Muscle of back (tissue), 13 donors: ENCODE results near the gene ZNF396. TPM values are rescaled to one million over a fixed set of nuclear protein-coding genes. Genes with fewer than 3 reads are reported as not detected.

ENCODE experiments used
- DNase-seq, 3 donors: peaks; one replicate each; pipeline versions ENCODE4 v3.0.0 to v3.0.0-alpha.2; 2013
- long read RNA-seq, 9 donors: transcript quantifications; one replicate each; lab custom pipeline, GENCODE V29; 2026
- polyA plus RNA-seq, 10 donors: library from polyadenylated mRNA; unstranded; fragments of 120-200 nt; gene quantifications; one replicate each; pipeline ENCODE4 v1.2.1, GENCODE V29; 2013; ENCODE audit not compliant: insufficient read length in 10 of 10

ZNF396 gene
- polyA plus RNA-seq, result 1 to 10 TPM in 7 of 10 donors, under 1 TPM in 3; 0.78 to 1.6 (median 1.1) TPM
- long read RNA-seq, donor 1, result 0 reads
- long read RNA-seq, donor 2, result 0 reads
- long read RNA-seq, donor 3, result 0 reads
- long read RNA-seq, donor 4, result 0 reads
- long read RNA-seq, donor 5, partial matches to known transcripts, result 0 of 1 reads
- long read RNA-seq, donor 5, other reads (novel, unspliced or antisense), result 0 of 1 reads
- long read RNA-seq, donor 6, result 0 reads
- long read RNA-seq, donor 7, result 0 reads
- long read RNA-seq, donor 8, result 0 reads
- long read RNA-seq, donor 9, result 0 reads

DNA sequence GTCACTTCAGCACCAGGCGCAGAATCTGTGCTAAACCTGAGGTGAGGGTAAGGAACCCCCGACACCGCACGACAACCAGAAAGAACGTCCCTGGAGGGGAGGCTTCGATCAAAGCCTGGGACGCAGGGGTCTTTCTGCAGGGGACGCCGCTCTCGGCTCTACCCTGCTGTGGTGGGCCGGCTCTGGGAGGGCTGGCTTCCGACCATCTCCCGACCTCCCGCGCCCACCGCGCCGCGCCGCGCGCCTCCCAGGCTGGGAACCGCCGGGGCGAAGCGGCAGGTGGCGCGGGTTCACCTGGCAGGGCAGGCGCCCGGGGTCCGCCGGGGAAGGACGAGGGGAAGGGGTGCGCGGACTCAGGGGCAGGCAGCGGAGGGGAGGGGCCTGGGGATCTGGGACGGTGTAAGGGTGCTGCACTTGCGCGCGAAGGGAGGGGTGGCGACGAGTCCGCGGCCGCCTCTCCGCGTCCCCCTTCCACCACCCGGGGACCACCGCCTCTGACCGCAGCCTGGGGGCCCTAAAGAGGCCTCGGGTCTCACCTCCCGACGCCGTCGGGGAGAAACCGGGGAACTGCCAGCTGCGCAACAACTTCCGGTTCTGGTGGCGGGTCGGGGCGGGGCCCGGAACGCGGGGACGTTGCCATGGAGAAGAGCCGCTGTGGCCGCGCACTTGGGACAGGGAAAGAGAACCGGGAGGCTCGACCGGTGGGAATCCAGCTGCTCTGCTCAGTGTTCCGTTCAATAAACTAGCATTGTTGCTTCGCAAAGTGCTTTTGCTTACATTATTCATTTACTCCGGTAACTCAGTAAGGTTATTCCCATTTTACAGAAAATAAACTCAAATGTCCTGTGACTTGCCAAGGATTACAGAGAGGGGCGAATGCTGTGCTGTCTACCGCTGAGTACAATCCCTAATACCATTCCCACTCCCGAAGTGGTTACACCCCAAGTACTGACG, at the start of gene ZNF396:
ZNF396 (minus strand) TSS at position 596 of the 954 bp plus-strand sequence. CDS start 3,045 bp downstream, outside the sequence.
- DNase-seq, result peak in 2 of 3 donors; percentile 74 to 87

DNA sequence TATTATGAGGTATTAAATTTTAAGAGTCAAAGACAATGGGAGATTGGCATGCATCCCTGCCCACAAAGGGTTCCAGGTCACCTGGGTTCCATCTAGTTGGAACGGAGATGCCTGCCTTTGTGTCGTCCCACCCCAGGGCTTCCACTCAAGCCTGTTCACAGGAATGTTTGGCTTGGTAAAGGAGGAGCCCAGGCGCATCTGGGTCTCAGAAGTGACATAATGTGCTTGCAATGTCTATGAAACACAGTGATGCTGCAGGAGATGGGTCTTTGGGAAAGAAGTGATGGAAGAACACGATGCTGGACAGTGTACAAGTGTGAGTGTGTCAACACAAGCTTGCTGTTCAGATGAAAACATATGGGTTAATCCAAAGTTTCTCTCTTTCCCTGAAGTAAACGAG, 49.6 kb upstream of the ZNF396 start:
- DNase-seq, result no peak

DNA sequence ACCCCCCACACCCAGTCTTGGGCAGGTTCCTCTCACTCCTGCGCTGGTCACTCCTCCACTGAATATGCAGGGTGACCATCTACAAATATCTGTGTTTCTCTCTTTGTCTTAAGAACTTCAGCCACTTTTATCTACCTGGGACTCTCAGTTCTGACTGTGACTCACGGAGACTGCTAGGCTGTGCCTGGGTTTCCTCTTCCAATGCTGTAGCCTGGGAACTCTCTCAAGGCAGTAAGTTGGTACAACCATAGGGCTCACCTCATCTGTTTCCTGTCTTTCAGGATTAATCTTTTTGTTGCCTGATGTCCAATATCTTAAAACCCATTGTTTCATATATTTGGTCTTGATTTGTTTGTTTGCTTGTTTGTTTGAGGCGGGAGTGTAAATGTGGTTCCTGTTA, 47.2 kb upstream of the ZNF396 start:
- no peak for DNase-seq

DNA sequence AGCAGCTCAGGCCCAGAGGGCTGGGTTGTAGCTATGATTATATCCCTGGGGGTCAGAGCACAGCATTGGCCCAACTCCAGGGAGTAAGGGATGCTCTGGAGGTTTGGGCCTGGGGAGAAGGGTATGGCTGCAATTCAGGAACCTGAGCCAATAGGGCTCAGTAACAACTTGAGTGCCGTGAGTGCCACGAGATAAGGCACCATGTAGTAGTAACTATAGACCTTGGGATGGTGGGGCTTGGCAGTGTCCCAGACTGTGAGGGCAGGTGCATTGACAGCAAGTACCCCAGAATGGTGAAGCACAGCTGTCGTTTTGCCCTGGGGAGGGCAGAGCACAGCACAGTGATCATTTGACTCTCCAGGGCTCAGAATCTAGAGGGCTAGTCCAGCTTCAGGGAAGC, 45.1 kb upstream of the ZNF396 start:
- peak in 2 of 3 donors; percentile 55 to 57 for DNase-seq

DNA sequence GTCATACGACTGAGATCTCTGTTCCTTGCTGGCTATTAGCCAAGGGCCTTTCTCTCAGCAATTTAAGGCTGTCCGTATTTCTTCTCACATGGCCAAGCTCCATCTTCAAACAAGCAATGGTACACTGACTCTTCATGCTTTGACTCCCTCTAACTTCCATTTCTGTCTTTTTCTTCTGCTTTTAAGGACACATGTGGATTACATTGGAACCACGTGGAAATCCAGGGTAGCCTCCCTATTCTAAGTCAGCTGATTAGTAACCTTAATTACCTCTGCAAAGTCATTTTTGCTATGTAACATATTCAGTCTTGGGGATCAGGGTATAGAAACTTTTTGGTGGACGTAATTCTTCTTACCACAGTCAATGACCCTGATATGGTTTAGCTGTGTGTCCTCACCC, 41.5 kb upstream of the ZNF396 start:
- no peak for DNase-seq

DNA sequence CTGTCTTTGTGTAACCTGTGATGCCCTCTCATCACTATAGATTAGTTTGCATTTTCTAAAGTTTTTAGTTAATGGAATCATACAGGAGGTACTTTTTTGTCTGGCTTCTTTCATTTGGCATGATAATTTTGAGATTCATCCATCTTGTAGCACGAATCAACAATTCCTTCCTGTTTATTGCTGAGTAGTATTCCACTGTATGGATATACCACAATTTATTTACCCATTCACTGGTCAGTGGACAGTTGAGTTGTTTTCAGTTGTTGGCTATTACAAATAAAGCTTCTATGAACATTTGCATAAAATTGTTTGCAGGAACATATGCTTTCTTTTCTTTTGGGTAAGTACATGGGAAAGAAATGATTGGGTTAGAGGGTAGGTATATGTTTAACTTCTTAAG, 40.1 kb upstream of the ZNF396 start:
- no peak for DNase-seq

DNA sequence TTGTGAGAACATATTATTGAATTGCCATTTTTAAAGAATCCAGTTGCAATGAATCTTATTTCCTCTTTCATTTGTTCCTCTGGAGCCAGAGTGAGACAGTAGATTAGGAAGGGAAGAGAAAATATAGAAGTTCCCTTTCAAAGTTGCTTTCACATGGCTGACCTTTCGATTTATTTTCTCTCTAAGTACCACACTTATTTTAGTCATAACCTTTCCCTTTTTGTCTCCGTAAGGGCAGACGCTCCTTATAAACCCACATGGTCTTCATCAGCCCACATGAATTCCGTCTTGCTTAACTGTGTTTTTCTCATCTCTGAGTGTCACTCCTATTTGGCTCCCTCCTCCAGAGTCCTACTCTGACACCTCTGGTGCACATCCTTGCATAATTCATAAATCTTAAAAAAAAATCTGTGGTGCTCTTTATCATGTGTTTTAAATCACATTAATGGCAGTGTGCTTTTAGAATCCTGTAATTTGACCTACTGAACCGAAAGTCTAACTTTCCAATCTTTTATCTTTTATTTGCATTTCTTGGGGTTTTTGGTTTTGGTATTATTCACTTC, 38.5 kb upstream of the ZNF396 start:
- peak in 1 of 3 donors; percentile 5 for DNase-seq

DNA sequence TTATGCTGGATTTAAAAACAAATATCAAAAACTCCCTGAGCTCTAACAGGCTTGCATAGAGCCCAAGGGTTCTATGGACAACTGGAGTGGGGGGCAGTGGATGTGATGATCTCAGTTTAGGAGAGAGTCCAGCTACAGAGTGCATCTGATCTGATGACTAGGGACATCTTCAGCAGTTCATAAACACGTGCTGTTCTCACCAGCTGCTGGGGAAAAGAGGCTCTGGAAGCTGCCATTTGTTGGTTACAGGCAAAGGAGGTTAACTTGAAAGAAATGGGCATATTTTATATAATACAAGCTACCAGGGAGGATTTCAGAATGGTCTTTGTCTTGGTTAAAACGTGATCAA, 36.0 kb upstream of the ZNF396 start:
- DNase-seq, result no peak

DNA sequence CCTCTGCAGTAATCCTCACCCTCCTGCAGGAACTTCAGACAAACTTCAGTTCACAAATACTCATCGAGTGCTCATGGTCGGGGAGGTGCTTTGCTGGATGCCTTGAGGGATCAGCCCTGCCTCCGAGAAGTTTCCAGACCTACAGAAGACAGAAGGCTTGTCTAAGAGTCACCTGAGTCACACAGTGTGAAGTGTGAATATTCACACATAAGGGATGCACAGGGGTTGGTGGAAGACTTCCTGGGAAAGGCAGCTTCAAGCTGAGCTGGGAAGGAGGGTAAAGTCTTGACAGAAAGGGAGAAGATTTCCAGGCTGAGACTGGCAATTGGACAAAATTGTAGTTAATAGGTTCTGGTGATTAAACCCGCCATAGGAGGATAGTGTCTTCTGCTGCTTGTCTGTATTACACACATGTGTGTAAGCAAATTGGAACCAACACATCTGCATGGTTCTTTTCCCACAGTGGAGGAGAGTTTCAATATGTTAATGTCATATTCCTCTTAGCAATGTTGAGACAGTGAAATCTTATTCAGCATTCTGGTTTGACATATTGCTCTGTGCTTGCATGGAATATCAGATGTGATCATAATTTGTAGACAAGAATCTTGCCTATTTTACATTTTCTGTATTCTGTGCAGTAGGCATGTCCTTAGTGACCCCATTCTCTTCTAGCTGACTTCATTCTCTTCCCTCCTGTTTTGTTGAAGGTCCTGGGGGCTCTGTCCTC, 34.7 kb upstream of the ZNF396 start:
- DNase-seq, result no peak

DNA sequence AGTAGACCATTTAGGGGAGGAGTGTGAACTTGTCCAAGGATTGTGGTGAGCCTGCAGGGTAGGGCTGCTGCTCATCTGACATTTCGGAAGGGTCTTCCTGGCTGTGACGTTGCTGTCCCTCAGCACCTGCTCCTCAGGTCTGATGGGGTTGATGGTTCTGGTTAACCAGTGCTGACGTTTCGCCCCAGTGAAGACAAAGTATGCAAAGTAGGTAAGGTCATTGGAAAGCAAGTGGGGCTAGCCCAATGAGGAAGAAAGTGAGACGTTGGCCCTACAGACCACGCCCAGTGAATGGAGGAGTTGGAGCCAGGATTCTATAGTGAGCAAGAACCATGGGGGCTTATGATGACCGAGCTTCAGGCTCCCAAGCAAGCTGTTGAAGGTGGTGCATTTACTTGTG, 33.4 kb upstream of the ZNF396 start:
- DNase-seq, result no peak

DNA sequence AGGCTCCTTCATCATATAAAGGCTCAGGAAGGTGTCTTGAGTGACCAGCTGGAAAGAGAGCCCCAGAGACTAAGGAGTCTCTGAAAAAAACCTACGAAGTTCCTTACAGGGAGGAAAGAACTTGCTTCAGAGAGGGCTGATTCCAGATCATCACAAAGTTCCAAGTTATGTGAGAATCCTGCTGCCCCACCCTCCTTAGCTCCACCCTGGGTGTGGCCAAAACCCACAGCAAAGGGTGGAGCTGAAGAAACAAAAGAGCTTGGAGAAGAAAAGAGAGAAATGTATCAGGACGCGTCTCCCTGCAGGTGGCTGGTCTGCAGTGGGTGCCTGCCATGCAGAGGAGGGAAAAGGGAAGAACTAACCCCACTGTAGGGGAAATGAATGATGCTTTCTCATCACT, 32.8 kb upstream of the ZNF396 start:
- DNase-seq, result no peak

DNA sequence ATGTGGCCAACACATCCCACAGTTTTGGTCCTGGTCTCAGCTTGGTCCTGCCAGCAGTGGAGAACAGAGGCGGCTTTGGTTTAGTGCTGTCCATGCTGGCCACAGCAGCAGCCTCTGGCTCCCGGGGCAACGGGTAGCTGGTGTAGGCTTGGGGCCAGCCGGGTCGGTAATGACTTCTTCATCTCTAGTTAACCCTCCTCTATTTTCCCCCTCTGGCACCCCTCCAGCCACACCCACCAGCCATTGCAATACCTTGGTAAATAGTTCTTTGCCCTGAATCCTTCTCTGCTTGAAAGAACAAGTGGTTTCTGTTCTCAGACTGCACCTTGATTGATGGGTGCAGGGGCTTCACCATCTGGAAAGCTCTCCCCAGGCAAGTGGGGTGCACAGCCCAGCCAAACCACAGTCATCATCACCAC, 31.7 kb upstream of the ZNF396 start:
- no peak for DNase-seq

DNA sequence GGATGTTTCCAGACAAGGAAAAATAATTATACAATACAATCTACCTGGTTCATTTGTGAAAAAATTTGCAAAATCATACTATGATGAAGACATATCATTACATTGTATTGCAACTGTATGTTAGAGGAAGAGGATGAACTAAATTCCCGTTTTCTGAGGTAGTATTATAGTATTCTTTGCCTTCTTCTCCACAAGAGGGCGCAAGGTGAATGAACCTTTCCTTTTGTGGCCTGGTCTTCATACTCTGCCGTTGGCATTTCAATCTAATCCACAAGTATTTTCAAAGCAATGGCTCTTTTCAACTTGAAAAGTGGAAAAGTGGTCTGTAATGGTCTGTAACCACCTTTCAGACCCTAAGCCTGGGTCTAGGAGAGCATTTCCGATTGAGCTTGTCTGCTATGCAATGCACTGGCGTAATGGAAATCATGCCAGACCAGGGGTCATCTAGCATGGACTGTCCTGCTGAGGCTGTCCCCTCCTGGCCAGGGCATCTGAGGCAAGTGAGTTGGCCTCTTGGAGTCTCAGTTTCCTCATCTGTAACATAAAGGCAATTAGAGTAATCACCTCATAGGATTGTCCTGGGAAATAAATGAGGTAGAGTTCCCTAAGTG, 30.8 kb upstream of the ZNF396 start:
- peak; percentile 64 to 77 (median 71) for DNase-seq

DNA sequence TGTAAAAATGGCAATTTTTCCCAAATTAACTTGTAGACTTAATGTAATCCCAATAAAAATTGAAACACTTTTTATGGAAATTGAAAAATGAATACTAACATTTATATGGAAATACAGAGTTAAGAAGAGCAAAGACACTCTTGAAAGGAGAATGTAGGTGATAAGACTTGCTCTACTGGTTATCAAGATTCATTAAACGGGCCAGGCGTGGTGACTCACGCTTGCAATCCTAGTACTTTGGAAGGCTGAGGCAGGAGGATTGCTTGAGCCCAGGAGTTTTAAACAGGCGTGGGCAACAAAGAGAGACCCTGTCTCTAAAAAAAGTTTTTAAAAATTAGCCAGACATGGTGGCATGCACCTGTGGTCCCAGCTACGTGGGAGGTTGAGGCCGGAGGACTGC, 29.5 kb upstream of the ZNF396 start:
- no peak for DNase-seq

DNA sequence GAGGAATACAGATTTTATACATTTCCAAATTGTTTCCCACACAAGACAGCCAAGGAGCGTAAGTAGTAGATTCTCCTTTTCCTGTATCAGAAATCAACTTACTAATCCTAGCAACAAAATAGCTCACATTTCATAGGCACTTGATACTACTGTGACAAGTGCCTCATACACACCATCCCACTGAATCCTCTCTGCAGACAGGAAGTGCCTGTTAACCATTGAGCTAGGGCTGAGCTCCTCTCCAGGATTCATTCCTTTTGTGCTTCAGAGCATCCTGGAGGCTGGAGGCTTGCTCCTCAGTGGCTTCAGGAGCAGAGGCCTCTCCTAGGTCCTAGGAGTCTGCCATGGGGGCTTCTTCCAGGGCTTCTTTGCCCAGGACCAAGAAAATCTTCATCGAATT, 20.8 kb upstream of the ZNF396 start:
- no peak for DNase-seq

DNA sequence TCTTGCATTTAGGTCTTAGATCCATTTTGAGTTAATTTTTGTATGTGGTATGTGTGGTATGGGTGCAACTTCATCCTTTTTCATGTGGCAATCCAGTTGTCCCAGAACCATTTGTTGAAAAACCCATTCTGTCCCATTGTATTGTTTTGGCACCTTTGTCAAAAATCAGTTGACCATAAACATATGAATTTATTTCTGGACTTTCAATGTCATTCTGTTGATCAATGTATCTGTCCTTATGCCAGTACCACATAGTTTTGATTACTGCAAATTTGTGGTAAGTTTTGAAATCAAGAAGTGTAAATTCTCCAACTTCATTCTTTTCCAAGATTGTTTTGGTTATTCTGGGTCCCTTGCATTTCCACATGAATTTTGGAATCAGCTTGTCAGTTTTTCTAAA, 16.6 kb upstream of the ZNF396 start:
- no peak for DNase-seq

DNA sequence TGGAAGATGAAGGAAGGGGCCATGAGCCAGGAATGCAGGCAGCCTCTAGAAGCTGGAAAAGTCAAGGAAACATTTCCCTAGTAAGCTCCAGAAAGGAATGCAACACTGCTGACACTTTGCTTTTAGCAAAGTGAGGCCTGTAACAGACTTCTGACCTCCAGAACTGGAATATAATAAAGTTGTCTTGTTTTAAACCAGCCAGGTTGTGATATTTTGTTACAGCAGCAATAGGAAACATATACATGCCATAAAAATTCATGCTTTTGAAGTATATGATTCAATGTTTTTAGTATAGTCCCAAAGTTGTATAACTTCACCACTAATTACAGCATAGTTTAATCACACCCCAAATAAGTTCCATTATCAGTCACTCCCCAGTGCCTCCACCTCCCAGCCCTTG, 15.2 kb upstream of the ZNF396 start:
- no peak for DNase-seq

DNA sequence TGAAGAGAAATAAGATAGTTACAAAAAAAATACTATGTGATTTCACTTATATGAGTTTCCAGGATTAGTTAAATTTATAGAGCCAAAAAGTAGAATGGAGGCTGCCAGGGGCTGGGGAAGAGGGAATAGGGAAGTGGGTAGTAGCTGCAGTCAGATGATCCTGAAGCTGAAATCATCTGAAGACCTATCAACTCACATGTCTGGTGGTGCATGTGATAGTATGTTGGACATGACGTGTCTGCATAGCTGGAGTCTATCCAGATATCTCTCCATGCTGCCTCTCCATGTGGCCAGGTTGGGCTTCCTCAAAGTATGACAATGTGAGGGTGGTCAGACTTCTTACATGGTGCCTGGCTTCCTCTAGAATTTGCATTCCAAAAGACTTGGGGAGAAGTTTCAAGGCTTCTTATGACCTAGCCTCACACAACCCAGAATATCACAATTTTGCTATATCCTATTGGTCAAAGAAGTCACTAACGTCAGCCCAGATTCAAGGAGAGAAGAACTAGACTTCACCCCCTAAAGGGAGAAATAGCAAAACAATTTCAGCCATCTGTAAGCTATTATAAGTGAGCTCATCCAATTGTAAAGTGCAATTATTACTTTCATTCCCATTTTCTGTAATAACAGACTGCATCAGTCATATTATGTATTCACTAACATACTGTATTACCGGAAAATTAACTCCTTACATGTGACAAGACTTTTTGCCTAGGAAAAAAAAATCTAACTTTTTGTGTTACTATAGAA, 14.0 kb upstream of the ZNF396 start:
- peak in 2 of 3 donors; percentile 31 to 38 for DNase-seq

DNA sequence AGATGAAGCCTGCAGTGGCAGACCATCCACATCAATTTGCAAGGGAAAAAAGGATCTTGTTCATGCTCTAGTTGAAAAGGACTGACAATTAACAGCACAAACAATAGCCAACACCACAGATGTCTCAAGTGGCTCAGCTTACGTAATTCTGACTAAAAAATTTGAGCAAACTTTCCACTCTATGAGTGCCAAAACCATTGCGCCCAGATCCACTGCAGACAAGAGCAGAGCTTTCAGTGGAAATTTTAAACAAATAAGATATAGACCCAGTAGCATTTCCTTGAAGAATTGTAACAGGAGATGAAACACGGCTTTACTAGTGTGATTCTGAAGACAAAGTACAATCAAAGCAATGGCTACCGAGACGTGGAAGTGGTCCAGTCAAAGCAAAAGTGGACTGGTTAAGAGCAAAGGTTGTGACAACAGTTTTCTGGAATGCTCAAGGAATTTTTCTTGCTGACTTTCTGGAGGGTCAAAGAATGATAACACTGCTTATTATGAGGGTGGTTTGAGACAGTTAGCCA, 12.0 kb upstream of the ZNF396 start:
- peak in 1 of 3 donors; percentile 31 for DNase-seq

DNA sequence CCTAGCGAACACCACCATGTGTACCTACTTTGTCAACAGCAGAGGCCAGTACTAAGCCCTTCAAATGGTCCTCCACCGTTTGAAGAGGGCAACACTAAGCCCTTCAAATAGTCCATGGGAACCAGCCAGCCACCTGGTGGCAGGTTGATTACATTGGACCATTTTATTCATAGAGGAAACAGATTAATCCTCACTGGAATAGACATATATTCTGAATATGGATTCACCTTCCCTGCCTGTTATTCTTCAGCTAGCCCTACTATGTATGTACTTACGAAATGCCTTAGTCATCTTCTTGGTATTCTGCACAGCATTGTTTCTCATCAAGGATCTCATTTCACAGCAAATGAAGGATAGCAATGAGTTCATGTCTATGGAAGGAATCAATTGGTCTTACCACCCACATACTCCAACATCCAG, 10.0 kb upstream of the ZNF396 start:
- DNase-seq, result no peak
